ENCODE results near the gene KRTAP5-2.

- no peak for TF ChIP-seq CTCF (IDR thresholded peaks at IDR 0.05)
- no peak for TF ChIP-seq POLR2A (IDR thresholded peaks at IDR 0.05)
Measured at GRCh38 chr11:1623716-1624115, 25.6 kb upstream of the KRTAP5-2 start.

Data from lower leg skin (tissue), 3 donors.